ENCODE data around the gene VPS39.

DNA sequence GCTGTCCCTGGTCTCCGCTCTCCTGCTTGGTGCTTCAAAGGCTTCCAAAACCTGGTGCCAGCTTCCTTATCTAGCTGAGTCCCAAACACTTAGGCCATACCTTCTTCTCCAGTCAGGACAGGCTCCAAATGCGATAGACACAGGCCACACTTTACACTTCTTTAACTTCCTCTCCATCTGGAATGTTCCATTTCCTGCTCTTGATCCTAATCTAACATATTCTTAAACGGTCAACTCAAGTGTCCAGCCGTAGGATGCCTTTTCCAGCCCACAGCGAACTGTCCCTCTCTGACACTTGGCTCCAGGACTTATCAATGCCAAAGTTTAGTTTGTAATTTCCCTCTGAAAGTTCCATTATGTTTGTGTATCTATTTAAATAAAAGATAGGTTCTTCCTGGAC, 32.4 kb downstream of the VPS39 start:
- TF ChIP-seq, protein P1, sequence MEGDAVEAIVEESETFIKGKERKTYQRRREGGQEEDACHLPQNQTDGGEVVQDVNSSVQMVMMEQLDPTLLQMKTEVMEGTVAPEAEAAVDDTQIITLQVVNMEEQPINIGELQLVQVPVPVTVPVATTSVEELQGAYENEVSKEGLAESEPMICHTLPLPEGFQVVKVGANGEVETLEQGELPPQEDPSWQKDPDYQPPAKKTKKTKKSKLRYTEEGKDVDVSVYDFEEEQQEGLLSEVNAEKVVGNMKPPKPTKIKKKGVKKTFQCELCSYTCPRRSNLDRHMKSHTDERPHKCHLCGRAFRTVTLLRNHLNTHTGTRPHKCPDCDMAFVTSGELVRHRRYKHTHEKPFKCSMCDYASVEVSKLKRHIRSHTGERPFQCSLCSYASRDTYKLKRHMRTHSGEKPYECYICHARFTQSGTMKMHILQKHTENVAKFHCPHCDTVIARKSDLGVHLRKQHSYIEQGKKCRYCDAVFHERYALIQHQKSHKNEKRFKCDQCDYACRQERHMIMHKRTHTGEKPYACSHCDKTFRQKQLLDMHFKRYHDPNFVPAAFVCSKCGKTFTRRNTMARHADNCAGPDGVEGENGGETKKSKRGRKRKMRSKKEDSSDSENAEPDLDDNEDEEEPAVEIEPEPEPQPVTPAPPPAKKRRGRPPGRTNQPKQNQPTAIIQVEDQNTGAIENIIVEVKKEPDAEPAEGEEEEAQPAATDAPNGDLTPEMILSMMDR (IDR thresholded peaks at IDR 0.05; ENCODE audit: insufficient read depth, low read length, poor library complexity, severe bottlenecking) = no peak
- no peak for TF ChIP-seq EZH2phosphoT487 (conservative IDR thresholded peaks at IDR 0.05; ENCODE audit: low read length)

All from SU-DHL-6 (cell line).